Measurements from ENCODE around the gene FAM107B.

FAM107B gene

GRCh38 chr10:14526326-14526725 is 248.4 kb downstream of the FAM107B start:
- no peak for DNase-seq

GRCh38 chr10:14524691-14525324 is 249.9 kb downstream of the FAM107B start:
- DNase-seq: no peak

- no peak for DNase-seq
Measured at GRCh38 chr10:14523286-14523685, 251.4 kb downstream of the FAM107B start.

- DNase-seq: no peak
Measured at GRCh38 chr10:14519785-14520184, 254.9 kb downstream of the FAM107B start.

- no peak for DNase-seq
Measured at GRCh38 chr10:14518149-14518548, 256.5 kb downstream of the FAM107B start.

GRCh38 chr10:14513123-14513522 is 261.6 kb downstream of the FAM107B start:
- no peak for DNase-seq

GRCh38 chr10:14510346-14510745 is 264.4 kb downstream of the FAM107B start:
- DNase-seq: no peak

- peak; percentile 90 for DNase-seq
Measured at GRCh38 chr10:14508725-14509124, 266.0 kb downstream of the FAM107B start.

- no peak for DNase-seq
Measured at GRCh38 chr10:14507781-14508180, 266.9 kb downstream of the FAM107B start.

- no peak for DNase-seq
Measured at GRCh38 chr10:14507176-14507575, 267.5 kb downstream of the FAM107B start.

- peak; percentile 70 for DNase-seq
Measured at GRCh38 chr10:14502431-14502830, 272.3 kb downstream of the FAM107B start.

GRCh38 chr10:14500172-14500765 is 274.4 kb downstream of the FAM107B start:
- no peak for DNase-seq

GRCh38 chr10:14499601-14499904 is 275.1 kb downstream of the FAM107B start:
- DNase-seq: no peak

- DNase-seq: no peak
Measured at GRCh38 chr10:14498326-14498725, 276.4 kb downstream of the FAM107B start.

- DNase-seq: no peak
Measured at GRCh38 chr10:14491811-14492210, 282.9 kb downstream of the FAM107B start.

- no peak for DNase-seq
Measured at GRCh38 chr10:14489522-14490177, 285.0 kb downstream of the FAM107B start.

- DNase-seq: no peak
Measured at GRCh38 chr10:14487488-14487883, 287.2 kb downstream of the FAM107B start.

- DNase-seq: no peak
Measured at GRCh38 chr10:14486777-14487487, 287.8 kb downstream of the FAM107B start.

- DNase-seq: no peak
Measured at GRCh38 chr10:14485986-14486385, 288.7 kb downstream of the FAM107B start.

- DNase-seq: no peak
Measured at GRCh38 chr10:14483417-14483816, 291.3 kb downstream of the FAM107B start.

- DNase-seq: no peak
Measured at GRCh38 chr10:14481752-14482151, 292.9 kb downstream of the FAM107B start.

- DNase-seq: no peak
Measured at GRCh38 chr10:14481014-14481413, 293.7 kb downstream of the FAM107B start.

- DNase-seq: peak; percentile 83
Measured at GRCh38 chr10:14478604-14479003, 296.1 kb downstream of the FAM107B start.

GRCh38 chr10:14478201-14478600 is 296.5 kb downstream of the FAM107B start:
- no peak for DNase-seq
